Activated CD4-positive, alpha-beta T cell treated with anti-CD3 and anti-CD28 coated beads, Interleukin-2, amount 50 U/mL, for 48 hours (primary cell): ENCODE data around the gene RBM33.
"Not testable (repeated sequence)": the region's sequence is repeated elsewhere in the genome, so short reads cannot be mapped to it uniquely, and the experiment has no call there.

Source experiments
- DNase-seq, 2 experiments: peaks; one replicate each; pipeline ENCODE4 v3.0.0-alpha.2; 2020

RBM33 gene

GRCh38 chr7:155644178-155644970 lies at the start of gene RBM33:
Gene RBM33 (plus strand): TSS chr7:155644661. CDS start chr7:155644877, 216 bp downstream.
- peak; percentile 83 to 86 for DNase-seq

- no peak for DNase-seq
These were observed 49.5 kb upstream of the RBM33 start for GRCh38 chr7:155594961-155595366.

GRCh38 chr7:155597753-155598140 lies 46.7 kb upstream of the RBM33 start:
- no peak for DNase-seq

- peak; percentile 92 to 93 for DNase-seq
These were observed 45.7 kb upstream of the RBM33 start for GRCh38 chr7:155598810-155599210.

GRCh38 chr7:155602156-155602555 lies 42.3 kb upstream of the RBM33 start:
- DNase-seq = no peak

DNA sequence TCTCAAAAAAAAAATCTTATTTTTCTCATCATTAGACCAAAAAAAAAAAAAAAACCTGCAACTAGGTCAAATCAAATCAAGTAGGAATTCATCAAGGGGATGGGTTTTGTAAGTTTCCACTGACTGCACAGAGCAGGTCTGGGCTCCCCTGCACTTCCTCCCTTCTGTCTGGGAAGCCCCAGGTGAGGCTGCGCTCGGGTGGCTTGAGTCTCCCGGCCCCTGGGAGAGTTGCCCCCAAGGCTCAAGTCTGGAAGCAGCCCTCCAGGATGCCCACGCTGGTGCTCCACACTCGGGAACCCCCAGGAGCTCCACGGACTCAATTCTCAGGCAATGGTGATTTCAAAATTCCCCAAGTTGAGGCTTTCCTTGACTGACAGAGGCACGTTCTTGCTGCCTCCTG lies 41.7 kb upstream of the RBM33 start:
- no peak for DNase-seq

DNA sequence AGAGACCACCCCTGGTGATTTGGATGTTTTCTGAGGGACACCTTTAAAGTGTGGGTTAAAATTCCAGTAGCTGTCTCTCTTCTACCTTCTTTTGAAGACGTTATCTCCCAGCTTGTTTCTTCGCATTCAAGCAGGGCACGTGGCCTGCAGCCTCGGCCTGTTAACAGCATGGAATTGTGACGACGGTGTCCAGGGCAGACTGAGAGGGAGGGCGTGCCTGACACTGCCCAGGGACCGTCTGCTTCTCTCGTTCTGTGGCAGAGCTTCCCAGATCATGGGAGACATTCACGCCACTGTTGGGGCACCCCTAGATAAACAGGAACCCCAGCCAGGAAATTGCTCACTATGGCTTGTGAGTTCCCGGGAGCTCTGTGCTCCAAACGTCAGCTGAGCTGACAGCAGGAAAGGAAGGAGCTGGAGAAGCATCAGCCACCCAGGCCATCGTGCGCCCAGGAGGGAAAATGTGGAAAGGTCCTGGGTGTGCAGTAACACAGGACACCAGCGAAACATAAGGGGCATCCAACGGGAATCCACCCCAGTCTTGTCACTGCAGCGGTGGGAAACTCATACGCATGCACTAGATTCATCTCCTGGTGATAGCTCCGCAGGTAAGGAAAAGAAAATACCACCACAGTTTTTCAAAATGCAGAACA lies 41.1 kb upstream of the RBM33 start:
- no peak for DNase-seq

DNA sequence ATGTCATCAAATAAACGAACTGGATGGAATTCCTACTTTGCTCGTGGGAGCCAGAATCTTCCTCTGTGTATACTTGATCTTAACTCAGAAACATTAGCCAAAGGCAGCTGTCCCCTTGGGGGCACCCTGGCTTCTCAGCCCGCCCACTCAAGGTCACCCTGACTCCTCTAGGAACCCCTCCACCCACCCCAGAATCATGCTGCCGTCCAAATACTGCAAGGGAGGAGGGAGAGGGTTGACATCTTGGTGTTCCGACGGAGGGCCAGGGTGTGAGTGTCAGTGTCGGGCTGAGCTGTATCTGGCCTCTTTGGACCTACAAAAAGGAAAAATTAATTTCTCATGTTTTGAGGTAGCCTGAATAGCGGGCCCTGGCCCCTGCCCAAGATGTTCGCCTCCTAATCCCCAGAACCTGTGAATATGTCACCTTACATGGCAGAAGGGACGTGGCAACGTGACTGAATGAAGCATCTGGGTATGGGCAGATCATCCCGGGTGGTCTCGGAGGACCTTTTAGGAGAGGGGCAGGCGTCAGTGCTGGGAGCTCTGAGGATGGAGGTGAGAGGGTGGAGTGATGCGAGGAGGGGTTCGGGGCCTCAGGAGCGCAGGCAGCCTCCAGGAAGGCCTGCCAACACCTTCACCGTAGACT lies 40.5 kb upstream of the RBM33 start:
- no peak for DNase-seq

DNA sequence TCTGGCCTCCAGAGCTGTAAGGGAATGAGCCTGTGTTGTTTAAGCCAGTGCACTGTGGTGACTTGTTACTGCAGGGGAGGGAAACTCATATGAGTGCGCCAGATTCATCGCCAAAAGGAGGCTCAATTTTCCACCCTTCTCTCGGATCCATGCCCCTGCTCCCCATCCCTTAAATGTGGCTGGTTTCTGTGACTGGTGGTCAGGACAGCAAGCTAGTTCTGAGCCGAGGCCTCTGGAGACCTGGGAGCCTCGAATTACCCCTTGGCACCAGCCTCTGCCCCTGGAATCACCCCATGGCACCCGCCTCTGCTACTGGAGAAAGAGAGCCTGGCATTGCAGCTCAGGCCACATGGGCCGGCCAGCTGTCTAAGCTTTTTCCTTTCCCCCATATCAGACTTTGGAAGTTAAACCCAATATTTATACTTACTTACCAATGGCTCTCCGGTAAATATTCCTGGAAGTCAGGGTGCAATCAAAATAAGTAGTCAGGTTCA lies 39.9 kb upstream of the RBM33 start:
- DNase-seq = no peak

DNA sequence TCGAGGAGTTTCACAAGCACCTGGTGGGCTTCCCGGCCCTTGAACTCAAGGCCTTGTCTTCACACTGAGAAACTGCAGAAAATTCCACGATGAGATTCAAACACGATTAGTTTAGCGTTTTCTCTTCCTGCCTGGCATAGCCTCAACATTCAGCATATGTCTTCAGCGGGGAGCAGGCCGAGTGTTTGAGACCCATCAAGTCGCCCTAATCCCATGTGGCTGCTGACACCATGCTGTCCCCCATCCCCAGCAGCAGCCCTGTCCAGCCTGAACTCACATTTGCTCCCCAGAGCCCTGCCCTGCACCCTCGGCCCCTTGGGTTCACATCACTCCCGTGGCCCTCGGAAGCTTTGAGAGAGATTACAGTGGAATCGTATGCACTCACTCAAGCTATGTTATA lies 35.3 kb upstream of the RBM33 start:
- DNase-seq = no peak

- DNase-seq = no peak
These were observed 33.7 kb upstream of the RBM33 start for GRCh38 chr7:155610633-155611193.

DNA sequence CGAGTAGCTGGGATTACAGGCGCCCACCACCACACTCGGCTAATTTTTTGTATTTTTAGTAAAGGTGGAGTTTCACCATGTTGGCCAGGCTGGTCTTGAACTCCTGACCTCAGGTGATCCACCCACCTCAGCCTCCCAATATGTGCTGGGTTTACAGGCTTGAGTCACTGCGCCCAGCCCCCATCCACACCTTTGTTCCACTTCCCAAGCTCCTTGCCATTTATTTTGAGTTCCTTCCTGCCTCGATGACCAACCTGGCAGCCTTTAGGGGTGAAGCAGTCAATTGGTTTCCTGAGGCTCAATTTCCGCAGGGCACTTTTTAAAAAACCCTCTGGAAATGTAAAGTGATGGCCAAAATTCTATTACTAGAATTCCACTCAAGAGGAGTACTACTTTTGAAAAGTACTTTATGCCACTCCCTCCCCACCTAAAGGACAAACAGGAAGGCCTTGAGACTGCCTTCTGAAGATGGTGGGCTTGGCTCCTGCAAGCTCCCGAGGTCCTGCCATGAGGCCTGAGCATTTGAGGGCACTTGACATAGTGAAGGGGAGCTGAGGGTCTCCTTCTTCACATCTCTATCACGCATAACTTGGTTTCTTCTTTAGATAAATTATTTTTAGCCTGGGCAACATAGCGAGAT lies 32.5 kb upstream of the RBM33 start:
- DNase-seq = no peak

- DNase-seq = no peak
These were observed 31.8 kb upstream of the RBM33 start for GRCh38 chr7:155612658-155613057.

DNA sequence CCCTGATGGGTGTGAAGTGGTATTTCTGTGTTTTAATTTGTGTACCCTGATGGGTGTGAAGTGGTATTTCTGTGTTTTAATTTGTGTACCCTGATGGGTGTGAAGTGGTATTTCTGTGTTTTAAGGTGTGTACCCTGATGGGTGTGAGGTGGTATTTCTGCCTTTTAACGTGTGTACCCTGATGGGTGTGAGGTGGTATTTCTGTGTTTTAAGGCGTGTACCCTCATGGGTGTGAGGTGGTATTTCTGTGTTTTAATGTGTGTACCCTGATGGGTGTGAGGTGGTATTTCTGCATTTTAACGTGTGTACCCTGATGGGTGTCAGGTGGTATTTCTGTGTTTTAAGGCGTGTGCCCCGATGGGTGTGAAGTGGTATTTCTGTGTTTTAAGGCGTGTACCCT lies 29.4 kb upstream of the RBM33 start:
- not testable (repeated sequence) for DNase-seq

- no peak for DNase-seq
These were observed 25.5 kb upstream of the RBM33 start for GRCh38 chr7:155618708-155619633.

DNA sequence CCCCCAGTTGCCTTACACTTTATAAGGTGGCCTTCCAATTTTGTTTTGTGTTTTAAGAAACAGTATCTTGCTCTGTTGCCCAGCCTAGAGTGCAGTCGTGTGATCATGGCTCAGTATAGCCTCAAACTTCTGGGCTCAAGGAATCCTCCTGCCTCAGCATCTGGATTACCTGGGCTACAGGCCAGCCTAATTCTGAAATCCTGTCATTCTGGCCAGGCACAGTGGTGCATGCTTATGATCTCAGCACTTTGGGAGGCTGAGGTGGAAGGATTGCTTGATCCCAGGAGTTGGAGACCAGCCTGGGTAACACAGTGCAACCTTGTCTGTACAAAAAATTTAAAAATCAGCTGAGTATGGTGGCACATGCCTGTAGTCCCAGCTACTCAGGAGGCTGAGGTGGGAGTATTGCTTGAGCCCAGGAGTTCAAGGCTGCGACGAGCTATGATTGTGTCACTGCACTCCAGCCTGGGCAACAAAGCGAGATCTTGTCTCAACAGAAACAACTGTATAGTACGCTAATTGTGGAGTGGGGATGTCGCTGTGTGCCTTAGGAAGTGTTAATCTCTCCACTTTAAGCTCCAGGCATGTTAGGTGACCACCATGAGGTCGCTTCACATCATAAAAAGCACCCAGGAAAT lies 24.7 kb upstream of the RBM33 start:
- no peak for DNase-seq

DNA sequence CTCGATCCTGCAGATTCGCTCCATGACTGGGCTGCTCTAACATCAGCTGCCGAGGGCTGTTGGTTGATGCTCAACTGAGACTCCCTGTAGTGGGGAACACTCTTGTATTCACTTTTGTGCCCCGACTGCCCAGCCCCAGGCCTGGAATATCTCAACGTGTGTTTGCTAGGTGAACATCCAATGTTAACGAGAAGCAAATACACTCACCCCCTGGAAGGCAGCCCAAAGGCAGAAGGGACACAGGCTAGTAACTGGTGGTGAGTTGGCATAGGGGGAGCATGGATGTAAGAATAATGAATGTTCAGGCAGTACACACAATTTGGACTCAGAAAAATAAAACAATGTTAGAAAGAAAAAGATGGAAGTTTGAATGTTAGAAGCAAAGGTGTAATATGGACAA lies 24.0 kb upstream of the RBM33 start:
- no peak for DNase-seq

DNA sequence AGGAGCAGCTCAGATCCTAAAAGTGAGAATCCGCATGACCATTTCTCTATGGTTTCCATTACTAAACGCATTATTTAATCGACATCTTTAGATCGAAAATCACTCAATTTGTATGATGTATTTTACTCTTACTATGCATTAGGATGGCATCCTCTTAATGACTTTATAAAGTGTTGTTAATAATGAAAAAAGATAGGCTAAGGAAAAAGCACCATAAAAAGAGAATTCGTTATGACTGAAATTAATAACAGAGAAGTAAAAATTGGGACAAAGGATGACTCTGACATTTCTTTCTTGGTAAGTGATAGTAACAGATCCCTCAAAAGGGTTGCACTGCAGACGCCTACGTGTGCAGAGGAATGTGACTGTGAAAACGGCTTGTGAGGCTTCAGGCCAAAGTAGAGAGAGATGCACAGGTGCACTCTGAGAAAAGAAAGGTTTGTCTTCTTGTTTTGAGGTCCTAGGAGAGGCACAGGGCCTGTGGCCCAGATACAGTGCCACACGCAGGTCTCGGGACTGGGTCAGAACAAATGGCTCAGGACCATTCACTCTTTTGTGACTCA lies 23.0 kb upstream of the RBM33 start:
- DNase-seq = no peak

DNA sequence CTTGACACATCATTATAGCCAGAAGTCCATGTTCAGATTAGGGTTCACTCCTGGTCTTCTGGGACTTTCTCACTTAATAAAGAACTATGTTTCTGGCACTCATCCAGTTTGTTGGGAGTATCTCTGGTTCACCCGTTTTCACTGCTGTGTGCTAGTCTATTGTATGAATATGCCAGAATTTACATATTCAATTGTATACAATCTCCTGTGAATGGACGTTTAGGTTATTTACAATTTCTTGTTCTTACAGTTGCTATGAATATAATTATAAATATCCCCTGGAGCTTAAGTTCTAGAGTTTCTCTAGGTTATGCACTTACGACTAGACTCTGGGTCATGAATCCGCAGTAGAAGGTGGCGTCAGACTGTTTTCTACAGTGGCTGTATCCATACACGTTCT lies 20.0 kb upstream of the RBM33 start:
- no peak for DNase-seq

GRCh38 chr7:155625557-155625956 lies 18.9 kb upstream of the RBM33 start:
- DNase-seq = no peak

GRCh38 chr7:155629171-155629570 lies 15.3 kb upstream of the RBM33 start:
- DNase-seq = no peak
